ENCODE results near the gene ARHGAP15. TPM values are rescaled to one million over a fixed set of nuclear protein-coding genes. Genes with fewer than 3 reads are reported as not detected.

Gene ARHGAP15
- total RNA-seq, 3 donors from 2014 or later: 5.3 to 8.2 (median 5.8) TPM

- Histone ChIP-seq H3K4me3 (no peak overlapping the region), H3K36me3 (ENCODE audit: low read depth) (no peaks in the 10 kb centered on the region), H3K9me3 (no peaks in the 10 kb centered on the region), H3K4me1 (ENCODE audit: low read depth) (no peaks in the 10 kb centered on the region)
- DNase-seq: no peak
- ATAC-seq: no peak
- TF ChIP-seq CTCF (IDR thresholded peaks at IDR 0.05): no peak
- intact Hi-C loops (cut with DNase I, micrococcal nuclease): no loop called here
Measured at GRCh38 chr2:143742581-143742980, 613.4 kb downstream of the ARHGAP15 start.

- H3K4me1 ChIP-seq (ENCODE audit: low read depth): no peaks in the 10 kb centered on the region
- intact Hi-C loops (cut with DNase I, micrococcal nuclease): no loop called here
Measured at GRCh38 chr2:143744114-143744513, 614.9 kb downstream of the ARHGAP15 start.

GRCh38 chr2:143745060-143745459 lies 615.8 kb downstream of the ARHGAP15 start:
- TF ChIP-seq CTCF (IDR thresholded peaks at IDR 0.05): no peak
- intact Hi-C loops (cut with DNase I, micrococcal nuclease): no loop called here
- H3K9me3 ChIP-seq: no peaks in the 10 kb centered on the region
- H3K4me3 ChIP-seq: no peak overlapping the region
- DNase-seq (no peak), ATAC-seq (no peak)
- H3K4me1 ChIP-seq (ENCODE audit: low read depth): no peaks in the 10 kb centered on the region
- no peaks in the 10 kb centered on the region for H3K36me3 ChIP-seq (ENCODE audit: low read depth)

More at GRCh38 chr2:143744114-143744513, 614.9 kb downstream of the ARHGAP15 start:
- no peak for TF ChIP-seq CTCF (IDR thresholded peaks at IDR 0.05)
- no peaks in the 10 kb centered on the region for H3K9me3 ChIP-seq
- no peak for ATAC-seq
- H3K36me3 ChIP-seq (ENCODE audit: low read depth): no peaks in the 10 kb centered on the region
- H3K4me3 ChIP-seq: no peak overlapping the region
- DNase-seq: no peak

GRCh38 chr2:143754742-143755141 lies 625.5 kb downstream of the ARHGAP15 start:
- no peak for DNase-seq
- Histone ChIP-seq H3K36me3 (ENCODE audit: low read depth) (no peaks in the 10 kb centered on the region), H3K4me1 (ENCODE audit: low read depth) (no peaks in the 10 kb centered on the region), H3K4me3 (no peak overlapping the region), H3K9me3 (no peaks in the 10 kb centered on the region)
- intact Hi-C loops (cut with DNase I, micrococcal nuclease): no loop called here
- ATAC-seq: no peak
- TF ChIP-seq CTCF (IDR thresholded peaks at IDR 0.05): no peak

- no peaks in the 10 kb centered on the region for H3K36me3 ChIP-seq (ENCODE audit: low read depth)
- no peak for TF ChIP-seq CTCF (IDR thresholded peaks at IDR 0.05)
- no peaks in the 10 kb centered on the region for H3K9me3 ChIP-seq
- H3K4me3 ChIP-seq: no peak overlapping the region
- intact Hi-C loops (cut with DNase I, micrococcal nuclease): no loop called here
- DNase-seq: no peak
- ATAC-seq: no peak
- H3K4me1 ChIP-seq (ENCODE audit: low read depth): no peaks in the 10 kb centered on the region
Measured at GRCh38 chr2:143758629-143759330, 629.6 kb downstream of the ARHGAP15 start.
